RWPE2 (cell line): ENCODE results near the gene NKX2-4.
A peak's percentile ranks its signal among the peaks of the same experiment; 100 is the strongest.

Experiments
- ATAC-seq: fragments of 200-7000 bp; cut with Tn5 transposase; 3 replicates; pipeline ENCODE4 v1.9.1; 2021; ENCODE audit warnings: low read depth
- DNase-seq: peaks from one replicate; pipeline ENCODE4 v3.0.0-alpha.2; 2020; ENCODE audit warnings: low spot score
- H3K27ac ChIP-seq: fragments of 450-650 bp; 2 replicates; pipeline ENCODE4 v1.5.1; 2017; ENCODE audit warnings: mild to moderate bottlenecking; ENCODE audit not compliant: poor library complexity, severe bottlenecking
- H3K27me3 ChIP-seq: fragments of 250-450 bp; sonication (Bioruptor Pico); 2 replicates; pipeline ENCODE4 v1.5.1; 2021; ENCODE audit warnings: mild to moderate bottlenecking, moderate library complexity; ENCODE audit not compliant: insufficient read depth, poor library complexity, severe bottlenecking
- H3K36me3 ChIP-seq: fragments of 250-450 bp; sonication (Bioruptor Pico); 2 replicates; pipeline ENCODE4 v1.5.1; 2020; ENCODE audit warnings: low read depth, mild to moderate bottlenecking, moderate library complexity
- H3K4me1 ChIP-seq: fragments of 250-450 bp; sonication (Bioruptor Pico); 2 replicates; pipeline ENCODE4 v1.5.1; 2021; ENCODE audit warnings: mild to moderate bottlenecking, moderate library complexity; ENCODE audit not compliant: insufficient read depth, poor library complexity, severe bottlenecking
- H3K4me3 ChIP-seq: fragments of 250-450 bp; sonication (Bioruptor Pico); 2 replicates; pipeline ENCODE4 v1.5.1; 2021; ENCODE audit warnings: mild to moderate bottlenecking, moderate library complexity; ENCODE audit not compliant: severe bottlenecking
- H3K9me3 ChIP-seq: fragments of 250-450 bp; sonication (Bioruptor Pico); 2 replicates; pipeline ENCODE4 v1.5.1; 2021; ENCODE audit warnings: mild to moderate bottlenecking, moderate library complexity; ENCODE audit not compliant: severe bottlenecking
- CTCF ChIP-seq: fragments of 450-650 bp; IDR thresholded peaks from one replicate; pipeline ENCODE4 v1.5.1; 2017; ENCODE audit warnings: mild to moderate bottlenecking, moderate library complexity; ENCODE audit not compliant: poor library complexity, severe bottlenecking

NKX2-4 gene

GRCh38 chr20:21357844-21358243, 39.5 kb downstream of the NKX2-4 start:
- DNase-seq (no peak), ATAC-seq (no peak)
- Histone ChIP-seq H3K27ac (no peak overlapping the region), H3K4me1 (peaks cover 14% of the 10 kb centered on the region), H3K36me3 (peaks cover 68% of the 10 kb centered on the region), H3K9me3 (no peaks in the 10 kb centered on the region), H3K4me3 (no peak overlapping the region), H3K27me3 (no peaks in the 10 kb centered on the region)
- no peak for TF ChIP-seq CTCF

DNA sequence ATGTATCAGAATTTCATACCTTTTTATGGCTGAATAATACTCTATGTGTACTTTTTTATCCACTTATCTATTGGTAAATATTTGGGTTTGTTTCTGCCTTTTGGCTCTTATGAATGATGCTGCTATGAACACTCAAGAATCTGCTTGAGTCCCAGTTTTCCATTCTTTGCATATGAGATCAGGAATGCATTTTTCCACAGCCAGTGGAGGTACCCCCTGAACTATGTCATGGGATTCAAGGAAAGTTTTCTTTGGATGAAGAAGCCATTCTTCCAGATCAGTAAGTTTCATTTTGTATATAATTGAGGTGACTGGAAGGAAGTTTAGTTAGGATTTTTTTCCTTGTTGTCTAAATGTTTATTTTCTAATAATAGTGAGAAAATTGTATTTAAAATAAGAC, 40.9 kb downstream of the NKX2-4 start:
- ATAC-seq (no peak), DNase-seq (no peak)
- Histone ChIP-seq H3K4me3 (no peak overlapping the region), H3K27ac (no peak overlapping the region), H3K4me1 (peaks cover 10% of the 10 kb centered on the region), H3K36me3 (peaks cover 64% of the 10 kb centered on the region), H3K9me3 (no peaks in the 10 kb centered on the region), H3K27me3 (no peaks in the 10 kb centered on the region)
- TF ChIP-seq CTCF, result no peak

DNA sequence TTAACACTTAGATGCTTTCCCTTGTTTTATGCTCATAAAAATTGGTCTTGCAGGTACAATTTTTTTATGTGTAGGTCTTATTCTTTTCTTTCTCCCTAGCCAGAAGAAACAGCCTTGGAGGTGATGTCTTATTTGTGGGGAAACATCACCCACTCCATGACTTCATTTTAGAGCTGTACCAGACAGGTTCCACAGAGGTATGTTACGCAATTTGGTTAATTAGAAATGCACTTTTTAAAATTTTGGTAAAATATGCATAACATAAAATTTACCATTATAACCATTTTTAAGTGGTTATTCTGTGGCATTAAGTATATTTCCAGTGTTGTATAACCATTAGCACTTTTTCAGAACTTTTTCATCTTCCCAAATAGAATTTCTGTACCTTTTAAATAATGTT, 41.3 kb downstream of the NKX2-4 start:
- Histone ChIP-seq H3K4me3 (no peak overlapping the region), H3K27me3 (no peaks in the 10 kb centered on the region), H3K9me3 (no peaks in the 10 kb centered on the region), H3K36me3 (peaks cover 68% of the 10 kb centered on the region), H3K4me1 (peaks cover 6% of the 10 kb centered on the region), H3K27ac (no peak overlapping the region)
- no peak for DNase-seq
- TF ChIP-seq CTCF, result no peak
- no peak for ATAC-seq

GRCh38 chr20:21353236-21353635, 44.1 kb downstream of the NKX2-4 start:
- Histone ChIP-seq H3K4me3 (no peak overlapping the region), H3K4me1 (peaks cover 3% of the 10 kb centered on the region), H3K27ac (no peak overlapping the region), H3K36me3 (peaks cover 77% of the 10 kb centered on the region), H3K9me3 (no peaks in the 10 kb centered on the region), H3K27me3 (no peaks in the 10 kb centered on the region)
- DNase-seq (no peak), ATAC-seq (peak; percentile 70)
- TF ChIP-seq CTCF, result no peak

DNA sequence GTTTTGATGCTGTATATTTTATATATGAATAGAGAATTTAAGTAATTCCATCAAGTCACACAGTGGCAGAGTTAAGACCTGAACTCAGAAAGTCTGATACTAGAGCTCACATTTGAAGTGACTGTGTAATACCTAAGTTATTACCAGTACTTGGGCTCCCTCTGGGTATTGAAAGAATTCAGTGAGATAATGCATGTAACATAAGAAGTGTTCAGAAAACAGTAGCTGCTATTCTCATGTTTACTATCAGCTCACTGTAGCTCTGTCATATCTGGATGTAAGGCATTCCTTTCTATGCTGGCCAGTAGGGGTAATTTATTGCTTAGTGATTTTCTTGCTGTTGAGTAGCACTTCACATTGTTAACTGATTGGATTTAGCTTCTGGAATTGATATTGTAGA, 44.6 kb downstream of the NKX2-4 start:
- Histone ChIP-seq H3K36me3 (peaks cover 77% of the 10 kb centered on the region), H3K4me3 (no peak overlapping the region), H3K9me3 (no peaks in the 10 kb centered on the region), H3K27me3 (no peaks in the 10 kb centered on the region), H3K4me1 (peaks cover 3% of the 10 kb centered on the region), H3K27ac (no peak overlapping the region)
- DNase-seq (no peak), ATAC-seq (peak; percentile 65)
- no peak for TF ChIP-seq CTCF
